SK-N-SH (cell line): Measurements from ENCODE around the gene SLC9A7.

Source experiments
- CHD2 ChIP-seq: fragments of 150-350 bp; IDR thresholded peaks from 2 replicates; pipeline ENCODE4 v1.6.1; 2018; ENCODE audit warnings: low read length; ENCODE audit not compliant: partially characterized antibody
- PBX3 ChIP-seq: IDR thresholded peaks from 2 replicates; pipeline ENCODE4; 2012

DNA sequence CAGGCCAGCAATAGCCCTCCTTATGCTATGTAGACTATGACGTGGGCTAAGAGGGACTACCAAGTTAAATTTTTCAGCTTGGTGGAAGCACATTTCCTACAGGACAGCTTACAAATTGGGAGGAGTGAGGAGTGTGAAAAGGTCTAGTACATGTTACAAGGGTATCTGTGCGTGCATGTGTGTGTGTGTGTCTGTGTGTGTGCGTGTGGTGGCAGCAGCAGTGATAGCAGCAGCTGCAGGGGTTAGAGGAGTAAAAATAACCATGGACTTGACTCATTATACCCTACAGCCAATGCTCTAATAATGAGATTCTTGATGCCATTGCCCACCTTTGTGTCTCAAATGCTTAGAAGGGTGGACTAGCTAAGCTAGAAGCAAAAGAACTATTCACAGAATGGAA, 88.6 kb downstream of the SLC9A7 start:
- TF ChIP-seq CHD2 (no peak), PBX3 (no peak)
